ENCODE data around the gene SLC1A3. TPM values are rescaled to one million over a fixed set of nuclear protein-coding genes. Genes with fewer than 3 reads are reported as not detected.
A peak's percentile ranks its signal among the peaks of the same experiment; 100 is the strongest.

Gene SLC1A3
- total RNA-seq, 3 donors from 2014 or later (not counting 1 experiment from before 2014, with no cell fraction given): 1.1 TPM; not detected in 2

DNA sequence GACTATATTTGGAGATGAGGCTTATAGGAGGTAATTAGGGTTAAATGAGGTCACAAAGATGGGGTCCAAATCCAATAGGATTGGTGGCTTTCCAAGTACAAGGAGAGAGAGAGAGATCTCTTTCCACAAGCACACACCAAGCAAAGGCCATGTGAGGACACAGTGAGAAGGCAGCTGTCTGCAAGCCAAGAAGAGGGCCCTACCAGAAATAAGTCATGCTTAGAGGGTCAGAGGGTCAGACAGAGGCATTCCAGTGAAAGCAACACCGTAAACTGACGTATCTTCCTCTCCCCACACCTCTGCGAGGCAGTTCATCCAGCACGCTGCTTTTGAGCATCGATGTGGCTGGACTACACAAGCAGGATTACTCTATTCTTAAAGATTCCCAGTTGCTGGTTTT, 87.9 kb downstream of the SLC1A3 start:
- Histone ChIP-seq H3K27ac (ENCODE audit: low read length) (no peak overlapping the region), H3K4me1 (ENCODE audit: control insufficient read depth, insufficient read depth, low read length) (peaks cover 16% of the 10 kb centered on the region), H3K27me3 (ENCODE audit: control insufficient read depth, insufficient read depth, low read length) (peaks cover 4% of the 10 kb centered on the region), H3K9me3 (ENCODE audit: control insufficient read depth, insufficient read depth, low read length) (no peaks in the 10 kb centered on the region), H3K4me3 (ENCODE audit: low read length) (no peak overlapping the region), H3K36me3 (ENCODE audit: control insufficient read depth, insufficient read depth, low read length) (no peaks in the 10 kb centered on the region)
- ATAC-seq: no peak
- Mint-ChIP-seq H3K9me3 (no peaks in the 10 kb centered on the region), H3K27ac (no peak overlapping the region), H3K4me3 (no peak overlapping the region), H3K27me3 (ENCODE audit: low read depth in 2 of 2) (peaks cover 6 to 7% of the 10 kb centered on the region in 2 donors), H3K4me1 (peaks cover 10 to 23% of the 10 kb centered on the region in 2 donors), H3K36me3 (no peaks in the 10 kb centered on the region)
- DNase-seq: no peak
- TF ChIP-seq, protein P1, sequence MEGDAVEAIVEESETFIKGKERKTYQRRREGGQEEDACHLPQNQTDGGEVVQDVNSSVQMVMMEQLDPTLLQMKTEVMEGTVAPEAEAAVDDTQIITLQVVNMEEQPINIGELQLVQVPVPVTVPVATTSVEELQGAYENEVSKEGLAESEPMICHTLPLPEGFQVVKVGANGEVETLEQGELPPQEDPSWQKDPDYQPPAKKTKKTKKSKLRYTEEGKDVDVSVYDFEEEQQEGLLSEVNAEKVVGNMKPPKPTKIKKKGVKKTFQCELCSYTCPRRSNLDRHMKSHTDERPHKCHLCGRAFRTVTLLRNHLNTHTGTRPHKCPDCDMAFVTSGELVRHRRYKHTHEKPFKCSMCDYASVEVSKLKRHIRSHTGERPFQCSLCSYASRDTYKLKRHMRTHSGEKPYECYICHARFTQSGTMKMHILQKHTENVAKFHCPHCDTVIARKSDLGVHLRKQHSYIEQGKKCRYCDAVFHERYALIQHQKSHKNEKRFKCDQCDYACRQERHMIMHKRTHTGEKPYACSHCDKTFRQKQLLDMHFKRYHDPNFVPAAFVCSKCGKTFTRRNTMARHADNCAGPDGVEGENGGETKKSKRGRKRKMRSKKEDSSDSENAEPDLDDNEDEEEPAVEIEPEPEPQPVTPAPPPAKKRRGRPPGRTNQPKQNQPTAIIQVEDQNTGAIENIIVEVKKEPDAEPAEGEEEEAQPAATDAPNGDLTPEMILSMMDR (IDR thresholded peaks at IDR 0.05): no peak
- 91% methylated on average over 5 of the region's 5 CpGs for WGBS (ENCODE audit: insufficient coverage)
- intact Hi-C loops (cut with micrococcal nuclease): loop anchor here (5.0 kb wide), 1 partner anchor 427 kb away; no protein-coding TSS in a partner anchor

DNA sequence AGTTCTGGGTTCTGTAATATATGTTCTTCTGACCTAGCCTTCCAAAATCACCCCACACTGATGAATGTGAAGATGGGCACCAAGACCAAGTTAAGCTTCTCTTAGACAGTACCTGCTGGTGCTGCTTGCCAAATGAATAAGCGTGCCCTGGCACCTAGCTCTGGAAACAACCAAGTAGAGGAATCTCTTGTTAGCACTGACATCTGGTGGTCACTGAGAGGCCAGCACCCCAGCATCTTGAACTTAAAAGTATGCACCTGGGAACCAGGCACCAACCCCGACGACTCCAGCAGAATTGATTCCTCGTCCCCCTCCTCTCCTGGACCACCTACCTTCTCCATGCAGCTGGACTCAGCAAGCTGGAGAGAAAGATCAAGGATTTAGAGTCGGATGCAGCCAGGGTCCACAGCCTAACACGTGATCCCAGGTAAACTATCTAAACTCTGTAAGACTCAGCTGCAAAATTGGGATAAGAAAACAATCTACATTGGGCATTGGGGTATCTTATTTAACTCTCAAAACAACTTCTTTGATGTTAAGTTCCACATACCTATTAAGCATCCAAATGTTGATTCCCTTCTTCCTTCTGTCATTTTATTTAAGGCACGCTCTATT, 89.8 kb downstream of the SLC1A3 start:
- Mint-ChIP-seq H3K27ac (no peak overlapping the region), H3K4me1 (peaks cover 0 to 14% of the 10 kb centered on the region in 2 donors), H3K27me3 (ENCODE audit: low read depth in 2 of 2) (peaks cover 3 to 6% of the 10 kb centered on the region in 2 donors), H3K36me3 (no peaks in the 10 kb centered on the region), H3K4me3 (no peak overlapping the region), H3K9me3 (no peaks in the 10 kb centered on the region)
- Histone ChIP-seq H3K36me3 (ENCODE audit: control insufficient read depth, insufficient read depth, low read length) (no peaks in the 10 kb centered on the region), H3K4me1 (ENCODE audit: control insufficient read depth, insufficient read depth, low read length) (peaks cover 10% of the 10 kb centered on the region), H3K27me3 (ENCODE audit: control insufficient read depth, insufficient read depth, low read length) (peaks cover 4% of the 10 kb centered on the region), H3K9me3 (ENCODE audit: control insufficient read depth, insufficient read depth, low read length) (no peaks in the 10 kb centered on the region), H3K27ac (ENCODE audit: low read length) (no peak overlapping the region), H3K4me3 (ENCODE audit: low read length) (no peak overlapping the region)
- ATAC-seq (peak in 2 of 3 donors; percentile 46 to 50), DNase-seq (peak in 1 of 2 donors; percentile 54)
- intact Hi-C loops (cut with micrococcal nuclease): no loop called here
- WGBS (ENCODE audit: insufficient coverage): 33% methylated on average over 6 of the region's 7 CpGs
- TF ChIP-seq, protein P1 (IDR thresholded peaks at IDR 0.05): peak; percentile 13

DNA sequence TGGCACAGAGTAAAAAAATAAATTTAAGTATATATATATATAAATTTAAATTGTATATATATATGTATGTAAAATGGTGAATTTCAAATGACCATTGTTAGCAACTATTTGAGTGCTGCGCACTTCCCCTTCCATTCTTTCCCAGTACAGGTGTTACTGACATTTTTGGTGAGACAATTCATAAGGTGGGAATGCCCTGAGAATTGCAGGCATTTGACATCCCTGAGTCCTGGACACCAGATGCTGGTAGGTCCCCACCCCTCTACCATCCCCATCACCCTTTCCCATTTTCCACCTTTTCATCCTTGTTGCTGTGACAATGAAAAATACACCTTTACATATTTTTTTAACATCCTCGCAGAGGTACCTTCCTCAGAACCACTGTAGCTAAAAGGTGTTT, 91.6 kb downstream of the SLC1A3 start:
- Histone ChIP-seq H3K36me3 (ENCODE audit: control insufficient read depth, insufficient read depth, low read length) (no peaks in the 10 kb centered on the region), H3K4me3 (ENCODE audit: low read length) (no peak overlapping the region), H3K27me3 (ENCODE audit: control insufficient read depth, insufficient read depth, low read length) (peaks cover 4% of the 10 kb centered on the region), H3K27ac (ENCODE audit: low read length) (no peak overlapping the region), H3K4me1 (ENCODE audit: control insufficient read depth, insufficient read depth, low read length) (peaks cover 5% of the 10 kb centered on the region), H3K9me3 (ENCODE audit: control insufficient read depth, insufficient read depth, low read length) (no peaks in the 10 kb centered on the region)
- intact Hi-C loops (cut with micrococcal nuclease): no loop called here
- H3K36me3 Mint-ChIP-seq: no peaks in the 10 kb centered on the region
- no peaks in the 10 kb centered on the region for H3K9me3 Mint-ChIP-seq
- no peak overlapping the region for H3K27ac Mint-ChIP-seq
- no peak for DNase-seq
- peaks cover 0 to 7% of the 10 kb centered on the region in 2 donors for H3K4me1 Mint-ChIP-seq
- no peak overlapping the region for H3K4me3 Mint-ChIP-seq
- WGBS (ENCODE audit: insufficient coverage): 97% methylated on average over 2 of the region's 2 CpGs
- TF ChIP-seq, protein P1 (IDR thresholded peaks at IDR 0.05): no peak
- ATAC-seq: no peak
- no peaks in the 10 kb centered on the region for H3K27me3 Mint-ChIP-seq (ENCODE audit: low read depth in 2 of 2)

Measured in natural killer cell (primary cell).